HG03558 (cell line): ENCODE results near the gene C17orf100.
"Not testable (repeated sequence)": the region's sequence is repeated elsewhere in the genome, so short reads cannot be mapped to it uniquely, and the experiment has no call there.

Experiments
- ATAC-seq: cut with Tn5 transposase; IDR thresholded peaks from one replicate; pipeline ENCODE4 v1.9.1; 2021; ENCODE audit warnings: moderate number of reproducible peaks; ENCODE audit not compliant: unreplicated experiment; ENCODE audit errors: extremely low read depth

Gene C17orf100

DNA sequence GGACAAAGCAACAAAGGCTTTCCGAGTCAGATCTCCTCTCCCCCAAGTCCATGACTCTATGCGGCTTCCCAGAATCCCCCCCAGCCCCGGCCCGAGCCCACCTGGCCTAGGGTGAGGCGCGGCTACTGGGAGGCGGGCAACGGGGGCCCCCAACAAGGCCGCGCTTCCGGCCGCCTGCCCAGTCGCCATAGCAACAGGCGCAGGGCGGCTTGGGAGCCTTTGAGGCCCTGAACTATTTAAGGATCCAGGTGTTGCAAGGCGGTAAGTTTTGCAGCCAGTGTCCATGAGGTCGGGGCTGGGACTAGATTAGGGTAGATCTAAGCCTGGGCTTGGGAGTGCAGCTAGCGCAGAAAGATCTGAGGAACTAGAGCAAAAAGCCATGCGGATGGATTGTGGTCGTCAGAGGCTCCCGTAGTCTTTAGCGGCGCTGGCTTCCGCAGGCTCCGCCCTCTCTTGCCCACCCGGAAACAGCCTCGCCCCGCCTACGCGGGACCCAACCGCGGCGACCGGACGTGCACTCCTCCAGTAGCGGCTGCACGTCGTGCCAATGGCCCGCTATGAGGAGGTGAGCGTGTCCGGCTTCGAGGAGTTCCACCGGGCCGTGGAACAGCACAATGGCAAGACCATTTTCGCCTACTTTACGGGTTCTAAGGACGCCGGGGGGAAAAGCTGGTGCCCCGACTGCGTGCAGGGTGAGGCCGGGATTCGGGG lies 10.9 kb upstream of the C17orf100 start, which contains the start of the genes KIAA0753 and TXNDC17:
Gene KIAA0753, minus strand, starts transcription at position 176 of the 711 bp plus-strand sequence. CDS start 5,608 bp downstream, outside the sequence.
Gene TXNDC17, plus strand, starts transcription at position 525 of the 711 bp plus-strand sequence. Its CDS starts 23 bp downstream, at position 548.
- ATAC-seq, result peak; percentile 62

DNA sequence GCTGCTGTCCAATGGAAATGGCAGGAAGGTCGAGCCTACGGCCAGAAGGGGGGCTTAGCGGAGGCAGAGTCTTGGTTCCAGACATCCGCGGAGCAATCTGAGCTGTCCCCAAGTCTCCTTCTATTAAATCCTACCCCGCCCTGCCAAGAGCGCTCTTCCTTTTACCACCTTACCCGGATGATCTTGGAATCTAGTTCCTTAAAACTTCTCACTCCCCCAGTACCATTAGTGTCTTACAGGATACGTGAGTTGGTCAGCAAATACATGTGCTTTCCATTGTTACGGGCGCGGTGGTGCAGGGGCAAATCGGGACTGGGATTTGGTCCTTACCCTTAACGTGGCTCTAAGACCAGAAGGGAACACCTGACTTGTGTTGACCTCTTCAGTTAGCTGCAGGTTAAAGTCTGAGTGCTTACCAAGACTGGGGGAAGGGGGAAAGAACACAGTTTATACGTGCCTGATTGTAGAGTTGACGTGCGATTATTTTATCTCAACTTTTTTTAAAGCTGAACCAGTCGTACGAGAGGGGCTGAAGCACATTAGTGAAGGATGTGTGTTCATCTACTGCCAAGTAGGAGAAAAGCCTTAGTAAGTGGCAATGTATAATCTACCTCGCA lies 10.2 kb upstream of the C17orf100 start:
- no peak for ATAC-seq

DNA sequence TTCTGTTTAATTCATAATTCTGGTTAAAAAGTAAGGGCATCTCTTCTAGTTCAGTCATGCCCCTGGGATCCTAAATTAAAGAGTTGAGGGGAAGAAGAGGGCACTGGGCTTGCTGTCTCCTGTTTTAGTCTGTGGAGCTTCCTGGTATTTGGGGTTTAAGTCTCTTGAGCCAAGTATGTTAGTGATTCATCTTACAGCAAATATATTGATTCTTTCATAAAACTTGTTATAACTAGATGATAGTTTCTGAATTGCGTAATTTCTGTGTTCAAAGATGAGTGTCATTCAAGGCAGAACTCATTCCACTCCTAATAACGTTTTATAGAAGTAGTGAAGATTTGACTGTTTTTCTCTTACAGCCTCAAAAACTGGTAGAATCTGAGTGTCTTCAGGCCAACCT lies 9.0 kb upstream of the C17orf100 start:
- ATAC-seq, result no peak

DNA sequence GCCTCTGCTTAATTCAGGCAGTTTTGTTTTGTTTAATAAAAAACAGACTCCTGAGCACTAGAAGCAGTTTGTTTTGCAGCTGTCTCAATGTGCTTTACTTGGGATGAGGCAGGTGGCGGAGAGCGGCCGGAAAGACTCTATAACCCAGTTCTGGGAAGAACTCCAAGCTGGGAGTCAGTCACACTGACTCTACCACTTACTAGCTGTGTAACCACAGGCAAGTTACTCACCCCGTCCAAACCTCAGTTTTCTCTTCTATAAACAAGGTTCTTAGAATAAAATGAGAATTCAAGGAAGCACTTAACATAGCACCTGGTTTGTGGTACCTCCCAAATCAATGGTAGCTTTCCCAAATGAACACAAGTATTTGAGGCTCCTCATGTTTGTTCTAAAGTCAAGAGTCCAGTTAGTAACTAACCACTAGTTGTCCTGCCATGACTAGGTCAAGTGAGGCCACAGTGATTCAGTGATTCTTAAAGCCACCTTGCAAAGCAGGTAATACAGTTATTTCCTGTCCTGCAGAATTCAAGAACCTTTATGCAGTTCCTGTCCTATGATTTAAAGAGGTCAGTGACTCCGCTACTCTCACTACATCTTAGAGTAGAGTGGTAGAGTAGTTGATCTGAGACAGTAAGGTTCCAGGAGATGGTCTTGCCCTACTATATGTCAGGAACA lies 8.0 kb upstream of the C17orf100 start:
- ATAC-seq, result no peak

DNA sequence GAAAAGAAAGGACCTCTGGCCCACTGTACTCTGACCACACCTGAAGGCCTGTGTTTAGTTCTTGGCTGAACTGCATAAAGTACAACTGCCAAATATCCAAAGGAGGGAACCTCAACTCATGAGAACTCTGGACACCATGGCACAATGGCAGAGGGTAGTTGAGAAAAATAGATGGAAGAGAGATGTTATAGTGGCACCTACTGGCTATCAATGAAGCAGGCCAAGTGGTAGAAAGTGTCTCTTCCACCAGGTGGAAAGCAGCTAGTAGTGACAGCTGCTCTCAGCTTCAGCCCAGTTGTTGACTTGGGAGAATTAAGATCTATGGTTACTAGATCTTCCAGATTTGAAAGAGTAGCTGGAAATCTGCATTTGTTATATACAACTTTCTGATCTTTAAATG lies 3.4 kb upstream of the C17orf100 start:
- no peak for ATAC-seq

DNA sequence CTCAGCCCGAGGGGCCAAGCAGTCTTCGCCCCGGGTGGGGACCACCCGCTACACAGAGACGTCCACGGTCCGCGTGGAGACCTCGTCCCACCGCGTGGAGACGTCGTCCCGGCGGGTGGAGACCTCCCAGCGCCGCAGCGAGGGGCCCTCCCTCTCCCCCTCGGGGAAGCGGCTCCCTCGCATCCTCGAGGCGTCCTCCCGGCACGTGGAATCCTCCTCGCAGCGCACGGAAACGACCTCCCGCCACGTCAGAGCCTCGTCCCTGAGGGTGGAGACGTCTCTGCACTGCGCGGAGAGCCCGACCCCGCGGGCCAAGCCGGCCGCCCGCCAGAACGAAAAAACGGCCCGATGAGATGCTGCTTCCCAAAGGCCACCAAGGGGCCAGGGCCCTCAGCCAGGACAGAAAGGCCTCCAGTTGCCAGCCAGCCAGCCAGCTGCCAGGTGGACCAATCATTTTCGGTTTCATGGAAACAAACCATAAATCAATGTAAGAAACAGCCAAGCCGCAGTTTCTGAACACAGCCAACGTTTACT lies 424 bp downstream of the C17orf100 start:
- ATAC-seq, result peak; percentile 9

DNA sequence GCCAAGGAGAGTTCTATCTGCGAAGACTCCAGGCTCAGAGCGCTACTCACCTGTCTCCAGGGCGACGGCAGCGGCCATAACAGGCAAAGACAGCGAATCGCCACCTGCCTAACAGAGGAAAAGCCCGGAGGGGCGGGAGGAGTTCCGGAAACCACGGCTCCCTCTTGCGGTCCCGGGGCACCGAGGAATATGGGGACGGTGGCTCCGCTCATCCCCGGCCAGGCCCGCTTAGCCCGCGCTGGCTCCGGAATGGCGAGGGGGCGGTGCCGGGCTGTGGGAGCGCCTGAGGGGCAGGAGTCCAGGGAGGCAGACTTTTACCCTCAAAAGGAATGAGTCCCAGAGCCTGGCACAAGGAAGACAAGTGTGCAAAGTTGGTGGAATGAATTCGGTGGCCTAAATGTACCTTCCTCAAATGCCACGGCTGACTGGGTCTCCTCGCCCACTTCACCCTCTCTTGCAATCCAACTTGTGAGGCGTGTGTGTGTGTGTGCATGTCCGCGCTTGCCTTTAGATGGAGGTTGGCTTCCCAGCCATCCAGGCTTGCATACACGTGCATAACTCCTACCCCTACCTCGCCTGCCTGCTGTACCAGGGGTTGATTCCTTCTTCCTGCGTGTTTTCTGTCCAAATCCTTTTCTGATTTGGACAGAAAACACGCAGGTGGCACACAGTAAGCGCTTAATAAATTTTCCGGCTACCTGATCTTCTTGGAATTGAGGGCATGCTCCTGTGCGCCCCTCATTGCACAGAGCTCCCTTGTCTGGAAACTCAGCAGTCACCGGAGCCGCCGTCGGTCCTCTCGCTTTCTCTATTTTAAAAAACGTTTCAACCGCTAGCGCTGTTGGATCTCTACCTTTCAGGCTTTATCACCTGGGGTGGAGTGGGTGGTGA lies 3.5 kb downstream of the C17orf100 start:
- no peak for ATAC-seq

DNA sequence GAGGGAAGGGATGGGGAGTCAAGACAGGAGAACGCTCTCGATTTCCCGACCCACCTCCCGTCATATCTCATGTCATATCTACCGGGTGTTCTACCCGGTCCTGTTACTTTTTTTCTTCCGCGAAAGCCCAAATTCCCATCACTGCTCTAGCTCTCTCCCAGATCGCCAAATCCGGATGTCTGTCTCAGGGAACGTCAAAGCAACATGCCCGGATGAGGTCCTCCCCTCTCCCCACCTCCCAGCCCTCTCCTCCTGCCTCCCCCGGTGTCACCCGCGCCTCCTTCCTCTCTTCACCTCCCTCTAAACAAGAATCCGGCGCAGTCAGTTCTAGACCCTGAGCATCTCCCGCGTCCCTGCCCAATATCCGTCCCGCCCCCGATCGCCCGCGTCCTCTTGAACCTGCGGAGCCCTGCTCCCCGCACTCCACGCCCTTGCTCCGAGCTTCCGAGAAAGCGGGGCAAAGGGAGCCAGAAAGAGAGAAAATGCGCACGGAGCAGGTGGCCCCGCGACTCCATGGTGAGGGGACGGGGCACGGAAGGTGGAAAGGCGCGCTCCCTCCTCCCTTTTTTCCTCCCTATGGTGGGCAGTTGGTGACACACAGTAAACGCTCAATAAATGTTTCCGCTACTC lies 4.3 kb downstream of the C17orf100 start:
- ATAC-seq, result not testable (repeated sequence)

DNA sequence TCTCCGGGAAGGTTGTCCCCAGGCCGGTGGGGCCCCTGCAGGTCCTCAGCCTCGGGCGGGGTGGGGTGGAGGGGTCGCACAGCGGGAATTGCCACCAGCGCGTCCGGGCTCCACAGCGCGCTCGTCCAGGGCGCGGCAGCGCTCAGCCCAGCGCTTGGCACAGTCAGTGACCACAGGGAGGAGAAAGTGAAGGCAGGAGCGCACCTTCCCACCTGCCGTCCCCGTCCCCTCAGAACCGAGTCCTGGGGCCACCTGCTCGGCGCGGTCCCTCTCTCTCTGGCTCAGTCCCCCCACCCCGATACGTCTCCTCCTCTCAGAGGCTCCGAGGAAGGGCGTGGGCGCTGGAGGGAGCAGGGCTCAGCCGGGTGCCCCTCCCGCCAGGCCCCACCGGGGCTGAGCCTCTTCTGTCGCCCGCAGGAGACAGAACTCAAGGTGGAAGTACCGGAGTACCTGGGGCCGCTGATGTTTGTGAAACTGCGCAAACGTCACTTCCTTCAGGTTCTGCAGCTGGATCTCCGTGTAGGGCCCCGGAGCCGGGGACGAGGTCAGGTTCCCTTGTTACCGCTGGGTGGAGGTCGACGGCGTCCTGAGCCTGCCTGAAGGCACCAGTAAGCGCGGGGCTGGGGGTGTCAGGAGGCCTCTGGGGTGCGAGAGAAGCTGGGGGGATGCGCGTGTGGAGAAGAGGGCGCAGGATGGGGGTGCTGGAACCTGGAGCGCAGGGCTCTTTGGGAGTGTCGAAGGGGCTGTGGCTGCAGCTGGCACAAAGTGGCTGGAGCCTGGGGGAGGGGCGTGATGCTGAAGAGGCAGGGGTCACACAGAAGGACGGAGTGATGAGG lies 5.5 kb downstream of the C17orf100 start:
- ATAC-seq, result not testable (repeated sequence)

DNA sequence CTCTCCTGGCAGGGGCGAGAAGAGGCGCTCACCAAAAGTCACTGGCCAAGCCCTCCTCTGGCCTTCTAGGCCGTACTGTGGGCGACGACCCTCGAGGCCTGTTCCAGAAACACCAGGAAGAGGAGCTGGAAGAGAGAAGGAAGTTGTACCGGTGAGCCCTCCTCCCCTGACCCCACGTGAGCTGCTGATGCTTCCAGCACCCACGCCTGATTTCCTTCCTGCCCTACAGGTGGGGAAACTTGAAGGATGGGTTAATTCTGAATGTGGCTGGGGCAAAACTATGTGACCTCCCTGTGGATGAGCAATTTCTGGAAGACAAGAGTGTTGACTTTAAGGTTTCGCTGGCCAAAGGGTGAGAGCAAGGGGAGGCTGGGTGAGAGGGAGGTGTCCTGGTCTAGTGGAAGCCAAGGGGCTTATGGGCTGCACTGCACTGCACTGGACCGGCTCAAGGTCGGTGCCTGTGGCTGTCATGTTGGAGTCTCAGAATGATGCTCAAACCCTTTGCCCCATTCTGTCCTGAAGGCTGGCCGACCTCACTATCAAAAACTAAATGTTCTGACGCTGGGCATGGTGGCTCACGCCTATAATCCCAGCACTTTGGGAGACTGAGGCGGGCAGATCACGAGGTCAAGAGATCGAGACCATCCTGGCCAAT lies 6.2 kb downstream of the C17orf100 start:
- no peak for ATAC-seq

DNA sequence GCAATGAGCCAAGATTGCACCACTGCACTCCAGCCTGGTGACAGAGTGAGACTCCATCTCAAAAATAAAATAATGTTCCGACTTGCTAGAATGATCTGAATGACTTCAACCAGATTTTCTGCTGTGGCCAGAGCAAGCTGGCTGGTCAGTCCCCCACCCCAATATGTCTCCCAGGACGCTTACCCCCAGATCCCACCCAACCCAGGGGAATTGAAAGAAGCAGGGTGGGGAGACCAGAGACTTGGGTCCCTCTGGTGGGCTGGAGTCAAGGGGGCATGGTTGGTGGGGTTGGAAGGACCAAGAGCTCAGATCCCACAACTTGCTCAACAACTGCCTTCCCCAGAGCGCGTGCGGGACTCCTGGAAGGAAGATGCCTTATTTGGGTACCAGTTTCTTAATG lies 6.8 kb downstream of the C17orf100 start:
- ATAC-seq, result not testable (repeated sequence)

DNA sequence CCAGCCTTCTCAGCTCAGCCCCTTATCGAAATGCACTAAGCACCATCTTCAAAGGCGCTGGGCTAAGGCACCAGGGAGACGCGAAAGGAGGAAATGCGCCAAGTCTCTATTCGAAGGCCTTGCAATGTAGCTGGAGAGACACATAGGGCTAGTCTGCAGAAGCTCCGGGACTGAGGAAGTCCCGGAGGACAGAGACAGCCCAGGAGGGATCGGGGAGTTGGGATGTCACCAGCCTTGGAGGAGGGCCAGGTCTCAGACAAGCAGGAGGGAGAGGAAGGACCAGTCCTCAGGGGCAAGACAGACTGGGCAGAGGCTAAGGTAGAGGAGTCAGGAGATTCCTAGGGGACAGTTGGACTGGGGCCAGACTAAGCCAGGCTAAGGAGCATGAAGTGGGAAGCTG lies 8.5 kb downstream of the C17orf100 start:
- no peak for ATAC-seq

DNA sequence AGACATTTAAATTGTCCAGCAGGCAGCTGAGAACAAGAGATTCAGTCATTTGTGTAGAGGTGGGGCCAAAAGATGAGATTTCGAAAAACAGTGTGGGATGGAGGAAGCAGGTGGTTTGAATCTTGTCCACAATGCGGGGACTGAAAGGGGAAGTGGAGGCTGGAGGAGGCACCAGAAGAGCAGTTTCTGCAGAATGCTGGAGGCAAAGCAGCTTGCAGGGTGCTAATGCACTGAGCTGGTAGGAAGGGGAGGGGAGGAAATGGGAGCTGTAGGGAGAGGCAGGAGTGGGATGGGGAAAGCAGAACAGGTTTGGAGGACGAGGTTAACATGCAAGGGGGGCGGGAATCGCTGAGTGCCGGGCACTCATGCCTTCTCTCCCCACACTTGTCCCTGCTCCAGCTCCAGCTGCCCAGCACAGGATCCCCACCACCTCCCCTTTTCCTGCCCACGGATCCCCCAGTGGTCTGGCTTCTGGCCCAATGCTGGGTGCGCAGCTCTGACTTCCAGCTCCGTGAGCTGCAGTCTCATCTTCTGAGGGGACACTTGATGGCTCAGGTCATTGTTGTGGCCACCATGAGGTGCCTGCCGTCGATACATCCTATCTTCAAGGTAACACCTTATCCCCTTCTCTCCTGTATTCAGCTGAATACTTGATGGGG lies 9.4 kb downstream of the C17orf100 start:
- no peak for ATAC-seq

DNA sequence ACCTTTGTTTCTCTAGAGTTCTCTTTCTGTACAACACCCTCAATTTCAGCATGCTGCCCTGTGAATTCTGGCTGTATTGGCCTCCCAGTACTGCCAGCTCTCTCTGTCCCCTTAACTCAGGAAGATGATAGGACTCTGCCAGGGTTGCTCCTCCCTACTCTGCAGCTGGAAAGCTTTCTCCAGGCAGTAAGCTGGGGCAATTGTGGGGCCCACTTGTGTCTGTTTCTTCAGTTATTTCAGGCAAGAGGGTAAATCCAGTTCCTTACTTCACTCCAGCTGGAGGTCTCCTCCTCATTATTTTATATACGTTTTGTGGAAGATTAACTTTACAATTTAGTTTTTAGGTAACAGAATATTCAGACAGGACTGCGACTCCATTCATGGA lies 9.9 kb downstream of the C17orf100 start:
- ATAC-seq, result no peak

DNA sequence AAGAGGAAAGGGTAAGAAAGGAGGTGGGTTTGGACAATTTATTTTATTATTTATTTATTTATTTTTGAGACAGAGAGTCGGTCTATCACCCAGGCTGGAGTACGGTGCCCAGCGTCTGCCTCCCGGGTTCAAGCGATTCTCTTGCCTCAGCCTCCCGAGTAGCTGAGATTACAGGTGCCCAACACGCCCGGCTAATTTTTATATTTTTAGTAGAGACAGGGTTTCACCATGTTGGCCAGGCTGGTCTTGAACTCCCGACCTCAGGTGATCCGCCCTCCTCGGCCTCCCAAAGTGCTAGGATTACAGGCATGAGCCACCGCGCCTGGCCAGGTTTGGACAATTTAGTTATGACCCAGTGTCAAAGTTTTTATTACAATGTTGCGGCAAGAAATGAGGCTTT lies 11.6 kb downstream of the C17orf100 start:
- not testable (repeated sequence) for ATAC-seq

DNA sequence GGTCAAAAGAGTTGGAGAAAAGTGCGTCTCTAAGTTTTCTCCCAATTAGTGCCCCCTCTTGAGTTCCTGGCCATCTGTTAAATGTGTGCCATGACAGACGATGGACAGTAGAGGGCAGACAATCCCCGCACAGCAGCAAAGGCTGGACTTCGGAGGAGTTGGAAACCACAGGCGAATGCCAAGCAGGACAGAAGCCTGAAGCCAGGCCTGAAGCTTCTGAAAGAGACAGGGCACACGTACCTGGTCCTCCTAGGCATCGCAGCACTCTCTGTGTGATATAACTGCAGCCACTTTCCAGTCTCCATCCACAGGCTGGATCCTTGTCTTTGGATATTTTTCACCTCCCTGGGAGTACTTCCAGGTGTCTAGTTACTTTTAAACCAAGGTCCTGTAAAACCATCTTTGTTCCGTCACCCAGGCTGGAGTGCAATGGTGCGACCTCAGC lies 14.5 kb downstream of the C17orf100 start:
- ATAC-seq, result no peak

DNA sequence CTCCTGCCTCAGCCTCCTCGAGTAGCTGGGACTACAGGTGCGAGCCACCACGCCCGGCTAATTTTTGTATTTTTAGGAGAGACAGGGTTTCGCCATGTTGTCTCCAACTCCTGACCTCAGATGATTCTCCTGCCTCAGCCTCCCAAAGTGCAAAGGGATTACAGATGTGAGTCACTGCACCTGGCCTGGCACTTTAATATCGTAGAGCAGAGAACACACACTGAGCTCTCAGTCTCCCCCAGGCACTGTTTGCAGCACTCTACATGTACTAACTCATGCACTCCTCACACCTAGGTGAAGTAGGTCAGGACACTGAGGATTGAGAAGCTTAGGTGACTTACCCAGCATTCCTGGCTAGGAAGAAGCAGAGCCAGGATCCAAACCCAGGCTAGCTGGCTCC lies 15.0 kb downstream of the C17orf100 start:
- ATAC-seq, result no peak

DNA sequence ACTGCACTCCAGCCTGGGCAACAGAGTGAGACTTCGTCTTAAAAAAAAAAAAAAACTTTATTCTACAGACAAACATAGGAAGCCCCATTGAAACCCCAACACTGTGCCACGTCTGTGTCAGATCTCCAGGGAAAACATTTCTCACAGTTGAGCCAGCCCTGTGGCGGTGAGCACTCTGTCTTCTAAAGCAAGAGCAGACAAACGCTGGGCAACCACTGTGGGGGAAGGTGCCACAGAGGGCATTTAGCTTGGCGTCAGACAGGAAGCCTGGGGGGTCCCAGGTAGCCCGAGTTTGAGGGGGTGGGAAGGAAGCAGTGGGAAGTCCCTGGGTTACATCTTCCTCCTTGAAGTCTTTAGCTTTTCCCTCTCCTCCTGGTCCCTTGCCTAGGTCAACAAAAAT lies 16.0 kb downstream of the C17orf100 start:
- ATAC-seq, result no peak
